GM12874 (cell line): Measurements from ENCODE around the gene GNG2.

Experiments used
- CTCF ChIP-seq: IDR thresholded peaks from 2 replicates; pipeline ENCODE4 v1.5.1; 2011; ENCODE audit warnings: low read depth, mild to moderate bottlenecking, control low read depth, low read length, moderate library complexity; ENCODE audit not compliant: insufficient read depth

GNG2 gene

GRCh38 chr14:51855234-51855633 is 5.2 kb upstream of the GNG2 start:
- no peak for TF ChIP-seq CTCF

DNA sequence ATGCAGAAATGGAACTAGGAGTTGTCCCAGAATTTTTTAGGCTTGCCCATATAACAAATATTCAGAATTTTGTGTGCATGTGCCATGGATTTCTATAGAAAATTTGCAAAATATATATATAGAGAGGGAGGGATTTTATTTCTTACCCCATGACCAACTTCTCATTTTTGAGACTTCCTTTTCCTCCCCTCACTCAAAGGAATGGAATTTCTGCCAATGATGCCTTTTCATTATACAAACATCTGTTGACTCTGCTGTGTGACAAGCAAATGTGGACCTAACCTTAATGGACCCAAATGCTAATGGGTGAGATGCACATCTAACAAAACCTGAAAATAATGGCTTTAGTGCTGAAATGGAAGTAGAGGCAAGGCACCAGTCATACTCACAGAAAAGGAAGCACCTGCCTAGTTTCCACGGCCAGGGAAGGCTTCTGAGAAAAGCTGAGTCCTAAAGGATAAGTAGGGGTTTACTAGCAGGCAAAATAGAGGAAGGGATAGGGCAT is 3.6 kb upstream of the GNG2 start:
- TF ChIP-seq CTCF = no peak

DNA sequence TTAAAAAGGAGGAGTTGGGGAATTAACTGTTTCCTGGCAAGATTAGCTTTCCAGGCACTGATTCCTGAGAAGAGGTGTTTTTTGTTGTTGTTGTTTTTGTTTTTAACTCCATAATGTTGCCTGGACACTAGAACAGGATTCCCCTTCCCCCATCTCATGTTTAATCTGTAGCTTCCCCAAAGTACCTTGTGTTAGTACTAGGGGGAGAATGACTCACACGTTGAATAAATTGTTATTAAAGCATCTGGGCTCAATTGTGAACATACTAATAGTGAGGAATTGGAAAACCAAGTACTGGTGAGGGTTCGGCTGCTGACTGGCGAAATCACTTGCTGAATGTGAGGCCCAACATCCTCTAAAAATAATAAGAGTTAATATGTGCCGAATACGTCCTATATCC is 1.3 kb upstream of the GNG2 start:
- TF ChIP-seq CTCF = no peak

DNA sequence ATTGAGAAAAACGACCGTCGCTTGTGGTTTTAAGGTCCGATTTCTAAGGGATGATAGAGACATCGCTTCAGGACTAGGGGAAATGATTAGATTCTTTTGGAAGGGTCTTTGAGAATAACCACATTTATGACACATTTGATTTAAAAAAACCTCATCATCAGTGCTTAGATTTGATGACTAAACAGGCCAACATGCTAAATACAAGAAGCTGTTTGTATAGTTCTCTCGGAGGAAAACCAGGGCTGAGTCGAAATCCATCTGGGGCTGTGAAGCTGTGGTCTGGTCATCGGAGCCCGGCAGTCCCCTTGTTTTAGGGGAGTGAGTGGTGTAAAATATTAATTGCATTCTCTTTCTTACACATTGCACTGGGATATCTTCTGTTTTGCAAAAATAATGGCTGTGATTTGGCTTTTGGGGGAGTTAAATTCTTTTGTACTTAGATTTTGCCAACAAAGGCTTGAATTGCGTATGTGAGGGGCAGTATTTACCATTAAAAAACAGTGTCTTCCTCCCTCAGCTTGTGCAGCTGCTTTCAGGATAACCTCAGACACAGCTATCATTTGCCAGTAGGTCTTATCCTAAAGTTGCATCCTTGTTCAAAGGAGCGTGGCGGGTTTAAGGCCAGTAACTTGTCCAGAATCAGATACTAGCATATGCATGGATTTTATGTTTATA is 550 bp downstream of the GNG2 start:
- no peak for TF ChIP-seq CTCF

- TF ChIP-seq CTCF = no peak
Measured at GRCh38 chr14:51862176-51862796, 1.9 kb downstream of the GNG2 start.

- no peak for TF ChIP-seq CTCF
Measured at GRCh38 chr14:51862860-51863259, 2.4 kb downstream of the GNG2 start.

DNA sequence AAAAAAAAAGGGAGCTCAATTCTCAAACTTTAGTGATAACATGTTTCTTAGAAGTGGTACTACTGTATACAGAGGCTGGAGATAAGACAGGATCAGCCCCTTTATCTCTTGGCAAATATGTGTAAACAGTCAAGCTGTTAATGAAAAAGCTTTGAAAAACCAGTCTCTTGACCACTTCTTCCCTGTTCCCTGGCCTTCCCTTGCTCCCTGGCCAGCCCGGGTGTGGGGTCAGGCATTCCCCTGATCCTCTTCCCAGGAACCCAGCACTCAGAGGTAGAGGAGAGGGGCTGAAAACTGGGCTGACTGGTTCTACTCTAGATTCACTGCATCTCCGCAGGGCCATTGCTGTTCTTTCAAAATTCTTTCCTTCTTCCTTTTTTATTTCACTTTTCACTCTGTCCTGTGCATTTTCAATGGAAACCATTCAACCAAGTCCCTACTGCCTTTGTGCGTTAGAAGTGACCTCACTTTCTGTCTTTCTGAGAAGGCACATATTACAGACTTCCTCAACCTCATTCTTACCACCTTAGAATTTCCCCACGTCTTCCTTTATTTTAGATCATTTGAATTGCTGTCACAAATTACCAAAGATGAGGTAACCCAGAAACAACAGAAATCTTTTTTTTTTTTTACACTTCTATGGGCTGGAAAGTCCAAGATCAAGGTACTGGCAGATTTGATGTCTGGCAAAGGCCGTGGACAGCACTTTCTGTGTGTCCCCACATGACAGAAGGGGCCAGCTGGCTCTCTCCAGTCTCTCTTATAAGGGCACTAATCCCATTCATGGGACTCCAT is 5.7 kb downstream of the GNG2 start:
- no peak for TF ChIP-seq CTCF
